ENCODE measurements around the gene TNFSF13.

GRCh38 chr17:7552621-7553051 lies 5.9 kb upstream of the TNFSF13 start:
- TF ChIP-seq, protein P1, sequence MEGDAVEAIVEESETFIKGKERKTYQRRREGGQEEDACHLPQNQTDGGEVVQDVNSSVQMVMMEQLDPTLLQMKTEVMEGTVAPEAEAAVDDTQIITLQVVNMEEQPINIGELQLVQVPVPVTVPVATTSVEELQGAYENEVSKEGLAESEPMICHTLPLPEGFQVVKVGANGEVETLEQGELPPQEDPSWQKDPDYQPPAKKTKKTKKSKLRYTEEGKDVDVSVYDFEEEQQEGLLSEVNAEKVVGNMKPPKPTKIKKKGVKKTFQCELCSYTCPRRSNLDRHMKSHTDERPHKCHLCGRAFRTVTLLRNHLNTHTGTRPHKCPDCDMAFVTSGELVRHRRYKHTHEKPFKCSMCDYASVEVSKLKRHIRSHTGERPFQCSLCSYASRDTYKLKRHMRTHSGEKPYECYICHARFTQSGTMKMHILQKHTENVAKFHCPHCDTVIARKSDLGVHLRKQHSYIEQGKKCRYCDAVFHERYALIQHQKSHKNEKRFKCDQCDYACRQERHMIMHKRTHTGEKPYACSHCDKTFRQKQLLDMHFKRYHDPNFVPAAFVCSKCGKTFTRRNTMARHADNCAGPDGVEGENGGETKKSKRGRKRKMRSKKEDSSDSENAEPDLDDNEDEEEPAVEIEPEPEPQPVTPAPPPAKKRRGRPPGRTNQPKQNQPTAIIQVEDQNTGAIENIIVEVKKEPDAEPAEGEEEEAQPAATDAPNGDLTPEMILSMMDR (IDR thresholded peaks at IDR 0.05) = no peak
- no peak for TF ChIP-seq MYBL2 (CRISPR knock-in tag; IDR thresholded peaks at IDR 0.05)
- no peak for TF ChIP-seq RELA (CRISPR knock-in tag; IDR thresholded peaks at IDR 0.05; ENCODE audit: borderline replicate concordance)
- TF ChIP-seq, protein P2, sequence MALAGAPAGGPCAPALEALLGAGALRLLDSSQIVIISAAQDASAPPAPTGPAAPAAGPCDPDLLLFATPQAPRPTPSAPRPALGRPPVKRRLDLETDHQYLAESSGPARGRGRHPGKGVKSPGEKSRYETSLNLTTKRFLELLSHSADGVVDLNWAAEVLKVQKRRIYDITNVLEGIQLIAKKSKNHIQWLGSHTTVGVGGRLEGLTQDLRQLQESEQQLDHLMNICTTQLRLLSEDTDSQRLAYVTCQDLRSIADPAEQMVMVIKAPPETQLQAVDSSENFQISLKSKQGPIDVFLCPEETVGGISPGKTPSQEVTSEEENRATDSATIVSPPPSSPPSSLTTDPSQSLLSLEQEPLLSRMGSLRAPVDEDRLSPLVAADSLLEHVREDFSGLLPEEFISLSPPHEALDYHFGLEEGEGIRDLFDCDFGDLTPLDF (CRISPR knock-in tag; IDR thresholded peaks at IDR 0.05) = no peak
- no peak for TF ChIP-seq MLX (CRISPR knock-in tag; IDR thresholded peaks at IDR 0.05)
- TF ChIP-seq, protein P3, sequence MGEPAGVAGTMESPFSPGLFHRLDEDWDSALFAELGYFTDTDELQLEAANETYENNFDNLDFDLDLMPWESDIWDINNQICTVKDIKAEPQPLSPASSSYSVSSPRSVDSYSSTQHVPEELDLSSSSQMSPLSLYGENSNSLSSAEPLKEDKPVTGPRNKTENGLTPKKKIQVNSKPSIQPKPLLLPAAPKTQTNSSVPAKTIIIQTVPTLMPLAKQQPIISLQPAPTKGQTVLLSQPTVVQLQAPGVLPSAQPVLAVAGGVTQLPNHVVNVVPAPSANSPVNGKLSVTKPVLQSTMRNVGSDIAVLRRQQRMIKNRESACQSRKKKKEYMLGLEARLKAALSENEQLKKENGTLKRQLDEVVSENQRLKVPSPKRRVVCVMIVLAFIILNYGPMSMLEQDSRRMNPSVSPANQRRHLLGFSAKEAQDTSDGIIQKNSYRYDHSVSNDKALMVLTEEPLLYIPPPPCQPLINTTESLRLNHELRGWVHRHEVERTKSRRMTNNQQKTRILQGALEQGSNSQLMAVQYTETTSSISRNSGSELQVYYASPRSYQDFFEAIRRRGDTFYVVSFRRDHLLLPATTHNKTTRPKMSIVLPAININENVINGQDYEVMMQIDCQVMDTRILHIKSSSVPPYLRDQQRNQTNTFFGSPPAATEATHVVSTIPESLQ (CRISPR knock-in tag; IDR thresholded peaks at IDR 0.05) = no peak
